NCI-H748 (cell line): ENCODE data around the gene ARX.

Experiments used
- DNase-seq: peaks from one replicate; lab custom pipeline; 2025; ENCODE audit not compliant: unreplicated experiment; lab: John Stamatoyannopoulos, UW

ARX gene

GRCh38 chrX:25001808-25002660 lies 13.7 kb downstream of the ARX start:
- DNase-seq, result no peak

GRCh38 chrX:24999511-24999910 lies 16.3 kb downstream of the ARX start:
- DNase-seq, result peak; percentile 73

GRCh38 chrX:24996096-24996709 lies 19.6 kb downstream of the ARX start:
- peak; percentile 9 for DNase-seq

GRCh38 chrX:24993879-24994278 lies 21.9 kb downstream of the ARX start:
- DNase-seq, result no peak

GRCh38 chrX:24990535-24990934 lies 25.2 kb downstream of the ARX start:
- DNase-seq, result peak; percentile 72

- peak; percentile 40 for DNase-seq
Observed at GRCh38 chrX:24988314-24988713, 27.5 kb downstream of the ARX start.

GRCh38 chrX:24987731-24988130 lies 28.0 kb downstream of the ARX start:
- DNase-seq, result no peak

- no peak for DNase-seq
Observed at GRCh38 chrX:24985120-24985519, 30.6 kb downstream of the ARX start.

- DNase-seq, result no peak
Observed at GRCh38 chrX:24983931-24984330, 31.8 kb downstream of the ARX start.

GRCh38 chrX:24982306-24982965 lies 33.3 kb downstream of the ARX start:
- no peak for DNase-seq

GRCh38 chrX:24981030-24981429 lies 34.7 kb downstream of the ARX start:
- DNase-seq, result no peak

GRCh38 chrX:24979081-24979480 lies 36.7 kb downstream of the ARX start:
- no peak for DNase-seq

GRCh38 chrX:24969812-24970211 lies 46.0 kb downstream of the ARX start:
- DNase-seq, result no peak

- no peak for DNase-seq
Observed at GRCh38 chrX:24965372-24965771, 50.4 kb downstream of the ARX start.

GRCh38 chrX:24963823-24964222 lies 51.9 kb downstream of the ARX start:
- DNase-seq, result no peak

GRCh38 chrX:24961809-24962208 lies 54.0 kb downstream of the ARX start:
- no peak for DNase-seq

- no peak for DNase-seq
Observed at GRCh38 chrX:24956828-24957227, 58.9 kb downstream of the ARX start.

- no peak for DNase-seq
Observed at GRCh38 chrX:24955372-24955930, 60.3 kb downstream of the ARX start.

- no peak for DNase-seq
Observed at GRCh38 chrX:24954732-24955131, 61.0 kb downstream of the ARX start.
